Measurements from ENCODE around the gene SIKE1.

DNA sequence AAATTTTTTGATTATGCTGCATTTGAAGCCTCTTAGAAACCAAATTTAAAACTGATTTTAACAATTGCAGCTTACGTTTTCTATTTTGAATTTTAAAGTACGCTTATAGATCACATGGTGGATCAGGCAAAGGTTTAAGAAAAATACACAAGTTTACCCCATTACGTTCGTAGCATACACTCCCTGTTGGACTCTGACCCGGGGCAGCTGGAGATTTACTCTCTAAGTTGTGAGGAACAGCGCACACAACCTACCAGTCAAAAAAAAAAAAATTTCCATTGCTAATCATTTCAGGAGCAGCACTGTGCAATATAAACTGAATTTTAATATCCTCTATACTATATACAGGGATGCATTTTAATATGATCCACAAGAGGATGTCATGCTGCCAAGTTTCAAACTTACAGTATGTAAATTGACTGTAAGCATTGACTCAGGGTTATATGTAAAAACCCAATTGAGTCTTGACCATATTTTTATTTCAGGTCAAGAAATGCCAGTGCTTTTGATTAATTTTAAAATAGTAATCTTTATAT is 43.1 kb downstream of the SIKE1 start:
- TF ChIP-seq, protein P1, sequence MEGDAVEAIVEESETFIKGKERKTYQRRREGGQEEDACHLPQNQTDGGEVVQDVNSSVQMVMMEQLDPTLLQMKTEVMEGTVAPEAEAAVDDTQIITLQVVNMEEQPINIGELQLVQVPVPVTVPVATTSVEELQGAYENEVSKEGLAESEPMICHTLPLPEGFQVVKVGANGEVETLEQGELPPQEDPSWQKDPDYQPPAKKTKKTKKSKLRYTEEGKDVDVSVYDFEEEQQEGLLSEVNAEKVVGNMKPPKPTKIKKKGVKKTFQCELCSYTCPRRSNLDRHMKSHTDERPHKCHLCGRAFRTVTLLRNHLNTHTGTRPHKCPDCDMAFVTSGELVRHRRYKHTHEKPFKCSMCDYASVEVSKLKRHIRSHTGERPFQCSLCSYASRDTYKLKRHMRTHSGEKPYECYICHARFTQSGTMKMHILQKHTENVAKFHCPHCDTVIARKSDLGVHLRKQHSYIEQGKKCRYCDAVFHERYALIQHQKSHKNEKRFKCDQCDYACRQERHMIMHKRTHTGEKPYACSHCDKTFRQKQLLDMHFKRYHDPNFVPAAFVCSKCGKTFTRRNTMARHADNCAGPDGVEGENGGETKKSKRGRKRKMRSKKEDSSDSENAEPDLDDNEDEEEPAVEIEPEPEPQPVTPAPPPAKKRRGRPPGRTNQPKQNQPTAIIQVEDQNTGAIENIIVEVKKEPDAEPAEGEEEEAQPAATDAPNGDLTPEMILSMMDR (IDR thresholded peaks at IDR 0.05; ENCODE audit: insufficient read depth, low read depth, low read length), result no peak
- TF ChIP-seq EZH2 (IDR thresholded peaks at IDR 0.05; ENCODE audit: insufficient read depth, low read length), result no peak

Measured in astrocyte (in vitro differentiated cells and primary cell).